A673 (cell line): ENCODE data around the gene HS6ST3.

ENCODE experiments used
- EZH2 ChIP-seq: fragments of 200-600 bp; sonication (generic); IDR thresholded peaks from 2 replicates; pipeline ENCODE4 v1.6.1; 2017; ENCODE audit warnings: borderline replicate concordance, low read depth, mild to moderate bottlenecking, mixed read lengths, antibody characterized with exemption, low read length; ENCODE audit not compliant: poor library complexity, severe bottlenecking
- TF ChIP-seq, protein P1 (sequence below): fragments of 300-800, 200-600 bp; sonication (generic); conservative IDR thresholded peaks from 2 replicates; pipeline ENCODE4 v1.5.1; 2017; ENCODE audit warnings: low read depth, mild to moderate bottlenecking, antibody characterized with exemption, low read length, moderate library complexity, mixed read lengths

GRCh38 chr13:96728463-96728862 lies 638.6 kb downstream of the HS6ST3 start:
- no peak for TF ChIP-seq EZH2
- TF ChIP-seq, protein P1, sequence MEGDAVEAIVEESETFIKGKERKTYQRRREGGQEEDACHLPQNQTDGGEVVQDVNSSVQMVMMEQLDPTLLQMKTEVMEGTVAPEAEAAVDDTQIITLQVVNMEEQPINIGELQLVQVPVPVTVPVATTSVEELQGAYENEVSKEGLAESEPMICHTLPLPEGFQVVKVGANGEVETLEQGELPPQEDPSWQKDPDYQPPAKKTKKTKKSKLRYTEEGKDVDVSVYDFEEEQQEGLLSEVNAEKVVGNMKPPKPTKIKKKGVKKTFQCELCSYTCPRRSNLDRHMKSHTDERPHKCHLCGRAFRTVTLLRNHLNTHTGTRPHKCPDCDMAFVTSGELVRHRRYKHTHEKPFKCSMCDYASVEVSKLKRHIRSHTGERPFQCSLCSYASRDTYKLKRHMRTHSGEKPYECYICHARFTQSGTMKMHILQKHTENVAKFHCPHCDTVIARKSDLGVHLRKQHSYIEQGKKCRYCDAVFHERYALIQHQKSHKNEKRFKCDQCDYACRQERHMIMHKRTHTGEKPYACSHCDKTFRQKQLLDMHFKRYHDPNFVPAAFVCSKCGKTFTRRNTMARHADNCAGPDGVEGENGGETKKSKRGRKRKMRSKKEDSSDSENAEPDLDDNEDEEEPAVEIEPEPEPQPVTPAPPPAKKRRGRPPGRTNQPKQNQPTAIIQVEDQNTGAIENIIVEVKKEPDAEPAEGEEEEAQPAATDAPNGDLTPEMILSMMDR: no peak
